GM23338 (cell line): ENCODE measurements around the gene TCIRG1. TPM values are rescaled to one million over a fixed set of nuclear protein-coding genes. Genes with fewer than 3 reads are reported as not detected.

Experiments used
- ATAC-seq: fragments of 200-7000 bp; cut with Tn5 transposase; 3 replicates; pipeline ENCODE4 v1.9.1; 2020
- DNase-seq: peaks from one replicate; pipeline ENCODE4 v3.0.0-alpha.2; 2015; ENCODE audit warnings: low spot score
- H2AFZ ChIP-seq: fragments of 200-600 bp; sonication (generic); 2 replicates; pipeline ENCODE4 v1.8.0; 2016; ENCODE audit warnings: antibody characterized with exemption, mild to moderate bottlenecking, moderate library complexity
- H3F3A ChIP-seq: fragments of 200-600 bp; sonication (generic); replicated peaks from 2 replicates; pipeline ENCODE4 v1.8.0; 2017; ENCODE audit warnings: antibody characterized with exemption, mixed run types, low read depth
- H3K27ac ChIP-seq: fragments of 200-600 bp; sonication (generic); 2 replicates; pipeline ENCODE4 v1.6.1; 2016; ENCODE audit warnings: low read depth
- H3K27me3 ChIP-seq: fragments of 200-600 bp; sonication (generic); 2 replicates; pipeline ENCODE4 v1.8.0; 2016; ENCODE audit warnings: mild to moderate bottlenecking, mixed run types, moderate library complexity; ENCODE audit not compliant: insufficient read depth
- H3K36me3 ChIP-seq: fragments of 200-600 bp; sonication (generic); 2 replicates; pipeline ENCODE4 v1.8.0; 2016; ENCODE audit warnings: mild to moderate bottlenecking; ENCODE audit not compliant: insufficient read depth
- H3K4me1 ChIP-seq: fragments of 200-600 bp; sonication (generic); 2 replicates; pipeline ENCODE4 v1.8.0; 2016; ENCODE audit warnings: mild to moderate bottlenecking, moderate library complexity; ENCODE audit not compliant: insufficient read depth
- H3K4me2 ChIP-seq: fragments of 200-600 bp; sonication (generic); 2 replicates; pipeline ENCODE4 v1.7.1; 2017; ENCODE audit warnings: mixed run types
- H3K4me3 ChIP-seq: fragments of 200-600 bp; sonication (generic); 2 replicates; pipeline ENCODE4 v1.6.1; 2016; ENCODE audit warnings: mixed run types
- H3K79me2 ChIP-seq: fragments of 200-600 bp; sonication (generic); replicated peaks from 2 replicates; pipeline ENCODE4 v1.8.0; 2017; ENCODE audit warnings: mild to moderate bottlenecking; ENCODE audit not compliant: insufficient read depth
- H3K9me2 ChIP-seq: fragments of 200-600 bp; sonication (generic); 2 replicates; pipeline ENCODE4 v1.8.0; 2017; ENCODE audit not compliant: insufficient read depth
- H4K20me1 ChIP-seq: fragments of 200-600 bp; sonication (generic); replicated peaks from 2 replicates; pipeline ENCODE4 v1.8.0; 2017; ENCODE audit warnings: mild to moderate bottlenecking; ENCODE audit not compliant: insufficient read depth
- H3K27ac Mint-ChIP-seq: 2 replicates; pipeline ENCODE4 v1.8.0; 2020; ENCODE audit warnings: inconsistent platforms, mild to moderate bottlenecking, moderate library complexity, mixed read lengths
- H3K27me3 Mint-ChIP-seq: 3 replicates; pipeline ENCODE4 v1.8.0; 2022; ENCODE audit warnings: low read depth, mild to moderate bottlenecking, moderate library complexity, mixed read lengths, inconsistent platforms; ENCODE audit not compliant: insufficient read depth, poor library complexity
- H3K36me3 Mint-ChIP-seq: 3 replicates; pipeline ENCODE4 v1.8.0; 2021; ENCODE audit warnings: low read depth, mild to moderate bottlenecking, inconsistent platforms, moderate library complexity, mixed read lengths
- H3K4me1 Mint-ChIP-seq: 3 replicates; pipeline ENCODE4 v1.8.0; 2020; ENCODE audit warnings: mild to moderate bottlenecking, inconsistent platforms, mixed read lengths
- H3K4me3 Mint-ChIP-seq: 3 replicates; pipeline ENCODE4 v1.8.0; 2021; ENCODE audit warnings: moderate library complexity, mild to moderate bottlenecking, inconsistent platforms, mixed read lengths
- H3K9me3 Mint-ChIP-seq: 3 replicates; pipeline ENCODE4 v1.8.0; 2020; ENCODE audit warnings: moderate library complexity, mild to moderate bottlenecking, inconsistent platforms, mixed read lengths
- CTCF ChIP-seq, 2 experiments: fragments of 200-600 bp in 1 of 2; sonication (generic) in 1 of 2; conservative IDR thresholded peaks; 2 replicates each; pipeline versions ENCODE4 v1.5.1 to v1.6.1; 2016 to 2017; ENCODE audit warnings: antibody characterized with exemption in 2 of 2, low read depth in 2 of 2, mild to moderate bottlenecking in 2 of 2, moderate library complexity in 1 of 2
- POLR2AphosphoS5 ChIP-seq: IDR thresholded peaks from 2 replicates; pipeline ENCODE4 v1.6.1; 2016; ENCODE audit warnings: antibody characterized with exemption, low read depth
- ZNF462 ChIP-seq: fragments of 250-450 bp; sonication (Bioruptor Pico); IDR thresholded peaks from 2 replicates; pipeline ENCODE4 v1.5.0; 2020; ENCODE audit warnings: mild to moderate bottlenecking, moderate library complexity
- polyA plus RNA-seq: library from polyadenylated mRNA; unstranded; fragments of >200 nt; fragmentation: Nextera tagmentation; extraction: Ambion mirVana; gene quantifications from 2 replicates; pipeline ENCODE4 v1.2.1, GENCODE V29; 2016
- total RNA-seq: library from RNA; depleted of rRNA; stranded (reverse); fragments of >200 nt; shearing (Covaris generic); gene quantifications from 2 replicates; pipeline ENCODE4 v1.2.3, GENCODE V29; 2014

TCIRG1 gene
- total and polyA plus RNA-seq, 2 experiments from 2014 or later, result 20.4 to 40.4 TPM

GRCh38 chr11:68051191-68052136, 12.6 kb downstream of the TCIRG1 start:
- Mint-ChIP-seq H3K4me1 (peaks cover 23% of the 10 kb centered on the region), H3K27ac (peak overlapping the region; percentile 51), H3K36me3 (peaks cover 15% of the 10 kb centered on the region; the same call in 2 of the 3 replicates), H3K4me3 (no peak overlapping the region), H3K9me3 (no peaks in the 10 kb centered on the region; the same call in 2 of the 3 replicates), H3K27me3 (peaks cover 26% of the 10 kb centered on the region)
- H3K9me2 ChIP-seq, result no peaks in the 10 kb centered on the region
- TF ChIP-seq ZNF462 (CRISPR knock-in tag) (no peak), CTCF (conservative IDR thresholded peaks at IDR 0.05; ENCODE audit: low read depth in 2 of 2) (no peak), POLR2AphosphoS5 (peak; percentile 56)
- H3F3A ChIP-seq, result peaks cover 19% of the 10 kb centered on the region; the same call in 1 of the 2 replicates
- H2AFZ ChIP-seq, result no peak overlapping the region
- ATAC-seq, result peak; percentile 26
- no peaks in the 10 kb centered on the region; the same call in 1 of the 2 replicates for H3K36me3 ChIP-seq
- no peak overlapping the region for H3K4me3 ChIP-seq
- H3K4me1 ChIP-seq, result peaks cover 6% of the 10 kb centered on the region; the same call in 1 of the 2 replicates
- H3K4me2 ChIP-seq, result no peak overlapping the region
- DNase-seq, result peak; percentile 57
- no peaks in the 10 kb centered on the region for H3K79me2 ChIP-seq
- H3K27me3 ChIP-seq, result no peaks in the 10 kb centered on the region
- H3K27ac ChIP-seq, result no peak overlapping the region
- H4K20me1 ChIP-seq, result peaks cover 3% of the 10 kb centered on the region
